Natural killer cell treated with Interleukin-12 subunit alpha and Interleukin-12 subunit beta and Interleukin-15 and Interleukin-18, amount 100 ng/mL, for 72 hours (primary cell): ENCODE results near the gene ACADS. TPM values are rescaled to one million over a fixed set of nuclear protein-coding genes. Genes with fewer than 3 reads are reported as not detected.

ENCODE experiments used
- ATAC-seq, 2 donors: fragments of 150-1000 bp; cut with Tn5 transposase in 1 of 2; sonication (Bioruptor Pico), chemical (Tn5 transposase) in 1 of 2; 2 replicates each; pipeline ENCODE4 v1.10.0; 2021
- DNase-seq: peaks from one replicate; pipeline ENCODE4 v3.0.0; 2022; ENCODE audit warnings: low spot score
- H3K27ac Mint-ChIP-seq, 2 donors: 1 replicate in 1 of 2; 2 replicates in 1 of 2; pipeline ENCODE4 v1.8.0; 2022; ENCODE audit warnings: mixed read lengths in 2 of 2, mild to moderate bottlenecking in 1 of 2, moderate library complexity in 1 of 2
- H3K27me3 Mint-ChIP-seq, 2 donors: 1 replicate in 1 of 2; 2 replicates in 1 of 2; pipeline ENCODE4 v1.8.0; 2022; ENCODE audit warnings: mixed read lengths in 2 of 2
- H3K36me3 Mint-ChIP-seq: one replicate; pipeline ENCODE4 v1.8.0; 2022; ENCODE audit warnings: mixed read lengths
- H3K4me1 Mint-ChIP-seq, 2 donors: 1 replicate in 1 of 2; 2 replicates in 1 of 2; pipeline ENCODE4 v1.8.0; 2022; ENCODE audit warnings: low read depth in 2 of 2, mixed read lengths in 2 of 2, mild to moderate bottlenecking in 1 of 2
- H3K4me3 Mint-ChIP-seq: one replicate; pipeline ENCODE4 v1.8.0; 2022; ENCODE audit warnings: mixed read lengths
- H3K9me3 Mint-ChIP-seq: 2 replicates; pipeline ENCODE4 v1.8.0; 2022; ENCODE audit warnings: mixed read lengths
- total RNA-seq, 2 donors: library from RNA; stranded (reverse); gene quantifications; one replicate each; pipeline ENCODE4 v1.2.3, GENCODE V29; 2022

Gene ACADS
- 10 to 100 TPM; 12.8 to 13.9 TPM for total RNA-seq

GRCh38 chr12:120725659-120726509 lies at the start of gene ACADS:
TSS of gene ACADS (plus strand) at chr12:120725826. CDS start at chr12:120725886, 60 bp downstream.
- peak; percentile 94 for DNase-seq
- H3K4me3 Mint-ChIP-seq: peak within 1 kb of the TSS; percentile 94
- H3K27me3 Mint-ChIP-seq: no peaks in the 10 kb centered on the region
- peak within 1 kb of the TSS; percentile 62 to 89 for H3K27ac Mint-ChIP-seq
- H3K4me1 Mint-ChIP-seq: peaks cover 16 to 18% of the 10 kb centered on the region in 2 donors
- ATAC-seq: peak; percentile 100
- H3K36me3 Mint-ChIP-seq: no peaks in the 10 kb centered on the region
- H3K9me3 Mint-ChIP-seq: no peaks in the 10 kb centered on the region

- peak; percentile 78 to 90 for ATAC-seq
- Mint-ChIP-seq H3K36me3 (no peaks in the 10 kb centered on the region), H3K9me3 (no peaks in the 10 kb centered on the region), H3K27ac (peak overlapping the region in 1 of 2 donors; percentile 44), H3K27me3 (peaks cover 0 to 7% of the 10 kb centered on the region in 2 donors), H3K4me1 (peaks cover 0 to 5% of the 10 kb centered on the region in 2 donors), H3K4me3 (no peak overlapping the region)
- DNase-seq: no peak
Measured at GRCh38 chr12:120677765-120678473, 47.7 kb upstream of the ACADS start.

- no peak for DNase-seq
- Mint-ChIP-seq H3K27me3 (peaks cover 0 to 7% of the 10 kb centered on the region in 2 donors), H3K27ac (no peak overlapping the region), H3K4me3 (peak overlapping the region; percentile 25), H3K9me3 (no peaks in the 10 kb centered on the region), H3K36me3 (no peaks in the 10 kb centered on the region), H3K4me1 (peaks cover 0 to 5% of the 10 kb centered on the region in 2 donors)
- ATAC-seq: no peak
Measured at GRCh38 chr12:120678572-120678971, 47.1 kb upstream of the ACADS start.

GRCh38 chr12:120680165-120680738 lies 45.4 kb upstream of the ACADS start:
- Mint-ChIP-seq H3K4me1 (peaks cover 3 to 11% of the 10 kb centered on the region in 2 donors), H3K9me3 (no peaks in the 10 kb centered on the region), H3K36me3 (no peaks in the 10 kb centered on the region), H3K27ac (no peak overlapping the region), H3K27me3 (peaks cover 0 to 3% of the 10 kb centered on the region in 2 donors), H3K4me3 (no peak overlapping the region)
- DNase-seq (no peak), ATAC-seq (no peak)

- H3K27me3 Mint-ChIP-seq: no peaks in the 10 kb centered on the region
- H3K36me3 Mint-ChIP-seq: no peaks in the 10 kb centered on the region
- peak overlapping the region; percentile 45 to 58 for H3K27ac Mint-ChIP-seq
- H3K9me3 Mint-ChIP-seq: no peaks in the 10 kb centered on the region
- DNase-seq (no peak), ATAC-seq (no peak)
- H3K4me1 Mint-ChIP-seq: peaks cover 23 to 25% of the 10 kb centered on the region in 2 donors
- H3K4me3 Mint-ChIP-seq: peak overlapping the region; percentile 89
Measured at GRCh38 chr12:120684523-120684932, 41.1 kb upstream of the ACADS start.

- Mint-ChIP-seq H3K9me3 (no peaks in the 10 kb centered on the region), H3K36me3 (no peaks in the 10 kb centered on the region), H3K27ac (peak overlapping the region in 1 of 2 donors; percentile 90), H3K27me3 (no peaks in the 10 kb centered on the region), H3K4me1 (peaks cover 25 to 26% of the 10 kb centered on the region in 2 donors), H3K4me3 (peak overlapping the region; percentile 89)
- no peak for ATAC-seq
- DNase-seq: no peak
Measured at GRCh38 chr12:120685522-120685921, 40.1 kb upstream of the ACADS start.

- no peaks in the 10 kb centered on the region for H3K9me3 Mint-ChIP-seq
- DNase-seq (peak; percentile 99), ATAC-seq (peak; percentile 90 to 91)
- H3K4me1 Mint-ChIP-seq: peaks cover 29 to 30% of the 10 kb centered on the region in 2 donors
- H3K36me3 Mint-ChIP-seq: no peaks in the 10 kb centered on the region
- no peaks in the 10 kb centered on the region for H3K27me3 Mint-ChIP-seq
- peak overlapping the region; percentile 89 for H3K4me3 Mint-ChIP-seq
- peak overlapping the region; percentile 84 to 90 for H3K27ac Mint-ChIP-seq
Measured at GRCh38 chr12:120686151-120686689, 39.4 kb upstream of the ACADS start.

- DNase-seq (peak; percentile 100), ATAC-seq (peak; percentile 90 to 93)
- H3K9me3 Mint-ChIP-seq: no peaks in the 10 kb centered on the region
- no peaks in the 10 kb centered on the region for H3K27me3 Mint-ChIP-seq
- peak within 1 kb of the TSS; percentile 84 to 90 for H3K27ac Mint-ChIP-seq
- peaks cover 31 to 33% of the 10 kb centered on the region in 2 donors for H3K4me1 Mint-ChIP-seq
- H3K36me3 Mint-ChIP-seq: no peaks in the 10 kb centered on the region
- peak within 1 kb of the TSS; percentile 89 for H3K4me3 Mint-ChIP-seq
Measured at GRCh38 chr12:120686690-120687577, 38.7 kb upstream of the ACADS start, which contains the start of gene MLEC. TSS of gene MLEC (plus strand) at chr12:120687149. CDS start at chr12:120687297, 148 bp downstream.

GRCh38 chr12:120687578-120688289 lies 37.9 kb upstream of the ACADS start:
- DNase-seq: no peak
- H3K27ac Mint-ChIP-seq: peak overlapping the region; percentile 4 to 71

GRCh38 chr12:120688527-120689071 lies 37.0 kb upstream of the ACADS start:
- DNase-seq (no peak), ATAC-seq (no peak)
- no peaks in the 10 kb centered on the region for H3K36me3 Mint-ChIP-seq
- peak overlapping the region; percentile 4 to 71 for H3K27ac Mint-ChIP-seq
- H3K9me3 Mint-ChIP-seq: no peaks in the 10 kb centered on the region
- peak overlapping the region; percentile 81 for H3K4me3 Mint-ChIP-seq
- H3K27me3 Mint-ChIP-seq: no peaks in the 10 kb centered on the region
- peaks cover 43 to 45% of the 10 kb centered on the region in 2 donors for H3K4me1 Mint-ChIP-seq

More at GRCh38 chr12:120687578-120688289, 37.9 kb upstream of the ACADS start:
- Mint-ChIP-seq H3K4me3 (peak overlapping the region; percentile 81), H3K27me3 (no peaks in the 10 kb centered on the region), H3K4me1 (peaks cover 39 to 40% of the 10 kb centered on the region in 2 donors), H3K9me3 (no peaks in the 10 kb centered on the region), H3K36me3 (no peaks in the 10 kb centered on the region)
- no peak for ATAC-seq

- H3K27ac Mint-ChIP-seq: peak overlapping the region in 1 of 2 donors; percentile 71
- no peaks in the 10 kb centered on the region for H3K9me3 Mint-ChIP-seq
- no peaks in the 10 kb centered on the region for H3K27me3 Mint-ChIP-seq
- DNase-seq (no peak), ATAC-seq (no peak)
- H3K4me3 Mint-ChIP-seq: peak overlapping the region; percentile 81
- H3K4me1 Mint-ChIP-seq: peaks cover 40 to 46% of the 10 kb centered on the region in 2 donors
- H3K36me3 Mint-ChIP-seq: peaks cover 3% of the 10 kb centered on the region
Measured at GRCh38 chr12:120689397-120690082, 36.1 kb upstream of the ACADS start.
